ENCODE measurements around the gene CAPN10.

- TF ChIP-seq CTCF (IDR thresholded peaks at IDR 0.05; ENCODE audit: borderline replicate concordance, extremely low read depth, low read length, poor library complexity, severe bottlenecking) (no peak), EZH2 (IDR thresholded peaks at IDR 0.05; ENCODE audit: borderline replicate concordance, low read depth, low read length, severe bottlenecking) (no peak)
Observed at GRCh38 chr2:240586198-240586918, at the start of gene CAPN10.
